Measurements from ENCODE around the gene D2HGDH.

- TF ChIP-seq EZH2 (IDR thresholded peaks at IDR 0.05) (no peak), POLR2AphosphoS5 (IDR thresholded peaks at IDR 0.05; ENCODE audit: borderline replicate concordance, low read depth, low read length) (no peak)
Observed at GRCh38 chr2:241797441-241798080, 63.1 kb downstream of the D2HGDH start.
